Endodermal cell (in vitro differentiated cells): ENCODE results near the gene CCNQ. TPM values are rescaled to one million over a fixed set of nuclear protein-coding genes. Genes with fewer than 3 reads are reported as not detected.

Experiments
- DNase-seq: peaks from one replicate; pipeline ENCODE4 v3.0.0-alpha.2; 2017
- H3K27ac ChIP-seq: 2 replicates; pipeline ENCODE4 v1.5.1; 2013; ENCODE audit warnings: mild to moderate bottlenecking, low read depth, low read length, moderate library complexity
- H3K27me3 ChIP-seq: 2 replicates; pipeline ENCODE4 v1.6.1; 2013; ENCODE audit warnings: mild to moderate bottlenecking, low read length, moderate library complexity; ENCODE audit not compliant: insufficient read depth, control insufficient read depth, poor library complexity, severe bottlenecking
- H3K36me3 ChIP-seq: 2 replicates; pipeline ENCODE4 v1.7.0; 2013; ENCODE audit warnings: mild to moderate bottlenecking, low read length, moderate library complexity; ENCODE audit not compliant: control insufficient read depth, insufficient read depth
- H3K4me1 ChIP-seq: one replicate; pipeline ENCODE4 v1.7.0; 2013; ENCODE audit warnings: low read length; ENCODE audit not compliant: control insufficient read depth, insufficient read depth
- H3K4me3 ChIP-seq: 2 replicates; pipeline ENCODE4 v1.5.1; 2013; ENCODE audit warnings: mild to moderate bottlenecking, low read length, moderate library complexity
- H3K9ac ChIP-seq: 2 replicates; pipeline ENCODE4 v1.6.1; 2013; ENCODE audit warnings: mild to moderate bottlenecking, low read length, moderate library complexity; ENCODE audit not compliant: poor library complexity, severe bottlenecking; ENCODE audit errors: extremely low read depth
- H3K9me3 ChIP-seq: 2 replicates; pipeline ENCODE4 v1.6.1; 2013; ENCODE audit warnings: mild to moderate bottlenecking, low read length, moderate library complexity; ENCODE audit not compliant: control insufficient read depth
- H3K27ac Mint-ChIP-seq: 2 replicates; pipeline ENCODE4 v1.8.0; 2020; ENCODE audit warnings: mixed read lengths
- H3K27me3 Mint-ChIP-seq: 2 replicates; pipeline ENCODE4 v1.8.0; 2021; ENCODE audit warnings: mild to moderate bottlenecking, mixed read lengths; ENCODE audit not compliant: insufficient read depth
- H3K36me3 Mint-ChIP-seq: 2 replicates; pipeline ENCODE4 v1.8.0; 2020; ENCODE audit warnings: low read depth, mixed read lengths
- H3K4me1 Mint-ChIP-seq: 2 replicates; pipeline ENCODE4 v1.8.0; 2020; ENCODE audit warnings: mixed read lengths
- H3K4me3 Mint-ChIP-seq: 2 replicates; pipeline ENCODE4 v1.8.0; 2020; ENCODE audit warnings: mild to moderate bottlenecking, moderate library complexity, mixed read lengths
- H3K9me3 Mint-ChIP-seq: 2 replicates; pipeline ENCODE4 v1.8.0; 2020; ENCODE audit warnings: mild to moderate bottlenecking, mixed read lengths
- WGBS, 2 experiments: methylation state at CpG; one replicate each; pipeline versions ENCODE4 v1.1.5 to v1.1.7; 2013; ENCODE audit warnings: missing lambda C conversion rate in 2 of 2, mixed read lengths in 1 of 2; ENCODE audit not compliant: insufficient coverage in 1 of 2, insufficient read length in 1 of 2; 5-methylcytosine and 5-hydroxymethylcytosine counted together
- total RNA-seq, 2 donors: library from RNA; stranded (reverse); fragmentation: NEBNext Ultra II Directional in 1 of 2; extraction: Animal tissue kit (Norgen Biotek cat#: 25700) in 1 of 2; gene quantifications; 2 replicates in 1 of 2; 3 replicates in 1 of 2; pipeline ENCODE4 v1.2.1, GENCODE V29; 2021
- TF ChIP-seq, protein P1 (sequence below): fragments of 200-600 bp; sonication (generic); conservative IDR thresholded peaks from 2 replicates; pipeline ENCODE4 v1.5.0; 2021; ENCODE audit warnings: antibody characterized with exemption, mild to moderate bottlenecking

The CCNQ gene
- total RNA-seq, 2 donors from 2014 or later = 17.1 to 20.8 TPM

DNA sequence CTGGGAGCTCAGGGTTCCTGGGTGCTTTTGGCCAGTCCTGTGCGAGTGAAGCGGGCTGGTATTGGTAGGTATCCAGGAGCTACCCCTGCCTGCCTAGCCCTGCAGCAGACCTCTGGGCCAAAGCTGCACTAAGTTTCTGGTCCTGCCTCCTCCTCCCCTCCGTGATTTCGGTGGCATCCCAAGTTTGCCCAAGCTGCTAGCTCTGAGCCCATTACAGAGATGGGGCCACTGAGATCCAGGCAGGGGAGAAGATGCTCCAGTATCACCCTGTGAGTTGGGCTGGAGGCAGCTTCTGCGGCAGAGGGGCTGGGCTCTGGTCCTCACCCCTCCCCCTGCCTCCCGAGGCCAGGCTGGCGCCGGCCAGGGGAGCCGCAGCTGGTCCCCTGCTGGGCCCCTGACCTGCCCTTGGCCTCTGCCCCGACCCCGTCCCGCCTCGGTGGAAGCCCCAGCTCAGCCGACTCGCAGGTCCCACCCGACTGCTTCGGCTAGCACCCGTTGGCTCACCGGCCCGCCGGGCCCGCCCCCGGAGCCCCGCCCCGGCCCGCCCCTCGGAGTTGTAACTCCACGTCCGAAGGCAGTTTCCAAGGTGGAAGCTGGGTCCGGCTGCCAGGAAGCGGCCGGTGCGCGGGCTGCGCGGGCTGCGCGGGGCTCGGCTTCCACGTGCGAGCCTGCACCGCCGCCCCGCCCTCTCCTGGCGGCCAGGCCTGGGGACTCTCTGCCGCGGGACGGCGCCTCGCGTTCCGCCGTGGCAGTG, 47.9 kb upstream of the CCNQ start, which contains the start of gene DUSP9:
TSS of gene DUSP9 (plus strand) at position 584 of the 754 bp plus-strand sequence. CDS start 751 bp downstream, outside the sequence.
- Mint-ChIP-seq H3K9me3 (peaks cover 50% of the 10 kb centered on the region), H3K36me3 (no peaks in the 10 kb centered on the region), H3K27ac (no peak within 1 kb of the TSS), H3K27me3 (peaks cover 59% of the 10 kb centered on the region), H3K4me1 (no peaks in the 10 kb centered on the region), H3K4me3 (no peak within 1 kb of the TSS)
- TF ChIP-seq, protein P1, sequence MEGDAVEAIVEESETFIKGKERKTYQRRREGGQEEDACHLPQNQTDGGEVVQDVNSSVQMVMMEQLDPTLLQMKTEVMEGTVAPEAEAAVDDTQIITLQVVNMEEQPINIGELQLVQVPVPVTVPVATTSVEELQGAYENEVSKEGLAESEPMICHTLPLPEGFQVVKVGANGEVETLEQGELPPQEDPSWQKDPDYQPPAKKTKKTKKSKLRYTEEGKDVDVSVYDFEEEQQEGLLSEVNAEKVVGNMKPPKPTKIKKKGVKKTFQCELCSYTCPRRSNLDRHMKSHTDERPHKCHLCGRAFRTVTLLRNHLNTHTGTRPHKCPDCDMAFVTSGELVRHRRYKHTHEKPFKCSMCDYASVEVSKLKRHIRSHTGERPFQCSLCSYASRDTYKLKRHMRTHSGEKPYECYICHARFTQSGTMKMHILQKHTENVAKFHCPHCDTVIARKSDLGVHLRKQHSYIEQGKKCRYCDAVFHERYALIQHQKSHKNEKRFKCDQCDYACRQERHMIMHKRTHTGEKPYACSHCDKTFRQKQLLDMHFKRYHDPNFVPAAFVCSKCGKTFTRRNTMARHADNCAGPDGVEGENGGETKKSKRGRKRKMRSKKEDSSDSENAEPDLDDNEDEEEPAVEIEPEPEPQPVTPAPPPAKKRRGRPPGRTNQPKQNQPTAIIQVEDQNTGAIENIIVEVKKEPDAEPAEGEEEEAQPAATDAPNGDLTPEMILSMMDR = no peak
- DNase-seq = peak; percentile 91
- Histone ChIP-seq H3K27ac (no peak within 1 kb of the TSS), H3K27me3 (peaks cover 67% of the 10 kb centered on the region), H3K9me3 (no peaks in the 10 kb centered on the region), H3K4me3 (no peak within 1 kb of the TSS), H3K4me1 (no peaks in the 10 kb centered on the region), H3K36me3 (no peaks in the 10 kb centered on the region), H3K9ac (no peak within 1 kb of the TSS)
- WGBS, 2 experiments = 0 to 6% methylated on average over 1 to 53 of the region's 53 CpGs

DNA sequence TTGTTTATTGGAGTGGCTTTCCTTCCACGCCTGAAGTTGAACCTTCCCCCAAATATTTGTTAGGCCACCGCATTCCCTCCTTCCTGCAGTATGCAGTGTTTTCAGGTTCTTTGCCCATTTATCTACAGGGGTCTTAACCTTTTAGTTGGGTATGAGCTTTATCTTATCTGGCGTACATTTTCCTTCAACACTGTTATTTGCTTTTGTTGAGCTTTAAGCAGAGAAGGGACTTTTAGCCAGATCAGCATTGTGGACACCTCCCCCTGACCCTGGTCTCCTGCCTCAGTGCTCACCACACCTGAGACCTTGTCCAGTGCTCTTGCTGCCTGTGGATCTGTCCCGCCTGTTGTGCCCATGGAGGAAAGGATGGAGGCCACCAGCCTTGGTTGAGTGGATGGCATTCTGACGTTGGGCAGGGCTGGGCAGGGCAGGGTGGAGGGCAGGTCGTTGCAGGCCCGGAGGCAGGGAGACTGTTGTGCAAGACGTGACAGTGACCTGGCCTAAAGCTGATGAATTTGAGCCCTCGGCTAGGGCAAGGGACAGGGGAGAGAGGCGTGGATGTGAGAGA, 47.1 kb upstream of the CCNQ start:
- Histone ChIP-seq H3K4me1 (no peaks in the 10 kb centered on the region), H3K36me3 (no peaks in the 10 kb centered on the region), H3K9ac (no peak overlapping the region), H3K4me3 (no peak overlapping the region), H3K9me3 (no peaks in the 10 kb centered on the region), H3K27me3 (peaks cover 75% of the 10 kb centered on the region), H3K27ac (no peak overlapping the region)
- H3K27me3 Mint-ChIP-seq = peaks cover 67% of the 10 kb centered on the region
- H3K4me1 Mint-ChIP-seq = peaks cover 3% of the 10 kb centered on the region
- H3K27ac Mint-ChIP-seq = no peak overlapping the region
- TF ChIP-seq, protein P1 = no peak
- H3K36me3 Mint-ChIP-seq = no peaks in the 10 kb centered on the region
- H3K4me3 Mint-ChIP-seq = no peak overlapping the region
- WGBS, 2 experiments = 72 to 88% methylated on average over 2 to 10 of the region's 10 CpGs
- peak; percentile 38 for DNase-seq
- H3K9me3 Mint-ChIP-seq = peaks cover 48% of the 10 kb centered on the region

DNA sequence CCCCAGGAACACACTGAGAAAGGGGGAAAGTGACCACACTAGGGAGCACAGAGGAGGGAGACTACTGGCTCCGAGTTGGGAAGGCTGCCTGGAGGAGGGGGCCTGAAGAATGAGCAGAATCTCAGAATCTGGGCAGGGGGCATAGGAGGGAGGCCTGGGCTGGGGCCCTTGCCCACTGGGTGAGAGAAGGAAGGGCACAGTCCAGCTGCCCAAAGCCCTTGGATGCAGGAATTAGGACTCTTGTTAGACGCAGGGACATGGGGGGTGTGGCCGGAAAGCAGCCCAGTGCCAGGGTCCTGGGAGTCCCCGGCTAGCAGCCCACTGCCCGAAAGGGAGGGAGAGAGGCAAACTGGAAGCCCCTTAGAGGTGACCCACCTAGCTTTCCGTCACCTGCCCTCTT, 46.2 kb upstream of the CCNQ start:
- no peaks in the 10 kb centered on the region for H3K4me1 ChIP-seq
- H3K27me3 Mint-ChIP-seq = peaks cover 73% of the 10 kb centered on the region
- no peak overlapping the region for H3K9ac ChIP-seq
- peaks cover 83% of the 10 kb centered on the region for H3K27me3 ChIP-seq
- no peak overlapping the region for H3K4me3 ChIP-seq
- no peak overlapping the region for H3K27ac ChIP-seq
- H3K4me3 Mint-ChIP-seq = no peak overlapping the region
- no peaks in the 10 kb centered on the region for H3K9me3 ChIP-seq
- peak; percentile 38 for DNase-seq
- WGBS, 2 experiments = 75% methylated on average over 6 of the region's 6 CpGs; no CpG with 5 or more reads in 1 of the 2 experiments
- no peaks in the 10 kb centered on the region for H3K36me3 Mint-ChIP-seq
- H3K9me3 Mint-ChIP-seq = peaks cover 48% of the 10 kb centered on the region
- TF ChIP-seq, protein P1 = no peak
- H3K27ac Mint-ChIP-seq = no peak overlapping the region
- H3K36me3 ChIP-seq = no peaks in the 10 kb centered on the region
- H3K4me1 Mint-ChIP-seq = peaks cover 3% of the 10 kb centered on the region
